Esophagus muscularis mucosa (tissue), 3 donors: Measurements from ENCODE around the gene RPIA.

Source experiments
- CTCF ChIP-seq, 3 experiments: fragments of 200-600 bp in 2 of 3; fragments of 450-650 bp in 1 of 3; sonication (generic) in 2 of 3; IDR thresholded peaks; one replicate each; pipeline ENCODE4 v1.5.1; 2017 to 2019; ENCODE audit warnings: antibody characterized with exemption in 3 of 3, mild to moderate bottlenecking in 2 of 3, moderate library complexity in 1 of 3
- POLR2A ChIP-seq: fragments of 450-650 bp; IDR thresholded peaks from one replicate; pipeline ENCODE4 v1.6.1; 2017; ENCODE audit warnings: antibody characterized with exemption, moderate library complexity, mild to moderate bottlenecking, low read depth

- peak; percentile 49 to 68 (median 62) for TF ChIP-seq CTCF (IDR thresholded peaks at IDR 0.05)
- TF ChIP-seq POLR2A, result peak; percentile 36
Measured at GRCh38 chr2:88691339-88692183, at the start of gene RPIA.
